Measurements from ENCODE around the gene MAL.

- TF ChIP-seq, protein P1, sequence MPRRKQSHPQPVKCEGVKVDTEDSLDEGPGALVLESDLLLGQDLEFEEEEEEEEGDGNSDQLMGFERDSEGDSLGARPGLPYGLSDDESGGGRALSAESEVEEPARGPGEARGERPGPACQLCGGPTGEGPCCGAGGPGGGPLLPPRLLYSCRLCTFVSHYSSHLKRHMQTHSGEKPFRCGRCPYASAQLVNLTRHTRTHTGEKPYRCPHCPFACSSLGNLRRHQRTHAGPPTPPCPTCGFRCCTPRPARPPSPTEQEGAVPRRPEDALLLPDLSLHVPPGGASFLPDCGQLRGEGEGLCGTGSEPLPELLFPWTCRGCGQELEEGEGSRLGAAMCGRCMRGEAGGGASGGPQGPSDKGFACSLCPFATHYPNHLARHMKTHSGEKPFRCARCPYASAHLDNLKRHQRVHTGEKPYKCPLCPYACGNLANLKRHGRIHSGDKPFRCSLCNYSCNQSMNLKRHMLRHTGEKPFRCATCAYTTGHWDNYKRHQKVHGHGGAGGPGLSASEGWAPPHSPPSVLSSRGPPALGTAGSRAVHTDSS (CRISPR knock-in tag; conservative IDR thresholded peaks at IDR 0.05), result no peak
- no peak for TF ChIP-seq POLR2A (IDR thresholded peaks at IDR 0.05; ENCODE audit: insufficient read depth in 1 of 2, low read depth in 2 of 2, low read length in 2 of 2)
- TF ChIP-seq, protein P2, sequence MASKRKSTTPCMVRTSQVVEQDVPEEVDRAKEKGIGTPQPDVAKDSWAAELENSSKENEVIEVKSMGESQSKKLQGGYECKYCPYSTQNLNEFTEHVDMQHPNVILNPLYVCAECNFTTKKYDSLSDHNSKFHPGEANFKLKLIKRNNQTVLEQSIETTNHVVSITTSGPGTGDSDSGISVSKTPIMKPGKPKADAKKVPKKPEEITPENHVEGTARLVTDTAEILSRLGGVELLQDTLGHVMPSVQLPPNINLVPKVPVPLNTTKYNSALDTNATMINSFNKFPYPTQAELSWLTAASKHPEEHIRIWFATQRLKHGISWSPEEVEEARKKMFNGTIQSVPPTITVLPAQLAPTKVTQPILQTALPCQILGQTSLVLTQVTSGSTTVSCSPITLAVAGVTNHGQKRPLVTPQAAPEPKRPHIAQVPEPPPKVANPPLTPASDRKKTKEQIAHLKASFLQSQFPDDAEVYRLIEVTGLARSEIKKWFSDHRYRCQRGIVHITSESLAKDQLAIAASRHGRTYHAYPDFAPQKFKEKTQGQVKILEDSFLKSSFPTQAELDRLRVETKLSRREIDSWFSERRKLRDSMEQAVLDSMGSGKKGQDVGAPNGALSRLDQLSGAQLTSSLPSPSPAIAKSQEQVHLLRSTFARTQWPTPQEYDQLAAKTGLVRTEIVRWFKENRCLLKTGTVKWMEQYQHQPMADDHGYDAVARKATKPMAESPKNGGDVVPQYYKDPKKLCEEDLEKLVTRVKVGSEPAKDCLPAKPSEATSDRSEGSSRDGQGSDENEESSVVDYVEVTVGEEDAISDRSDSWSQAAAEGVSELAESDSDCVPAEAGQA (IDR thresholded peaks at IDR 0.05; ENCODE audit: low read depth), result no peak
- TF ChIP-seq, protein P2 (CRISPR knock-in tag; IDR thresholded peaks at IDR 0.05; ENCODE audit: borderline replicate concordance), result no peak
- TF ChIP-seq SUZ12 (IDR thresholded peaks at IDR 0.05; ENCODE audit: low read depth, low read length), result no peak
- TF ChIP-seq ZNF660 (CRISPR knock-in tag; IDR thresholded peaks at IDR 0.05; ENCODE audit: borderline replicate concordance, low read depth), result no peak
- TF ChIP-seq TCF7L2 (IDR thresholded peaks at IDR 0.05; ENCODE audit: low read depth, low read length), result no peak
- no peak for TF ChIP-seq ZEB1 (IDR thresholded peaks at IDR 0.05; ENCODE audit: insufficient replicate concordance, low read depth)
- TF ChIP-seq, protein P3, sequence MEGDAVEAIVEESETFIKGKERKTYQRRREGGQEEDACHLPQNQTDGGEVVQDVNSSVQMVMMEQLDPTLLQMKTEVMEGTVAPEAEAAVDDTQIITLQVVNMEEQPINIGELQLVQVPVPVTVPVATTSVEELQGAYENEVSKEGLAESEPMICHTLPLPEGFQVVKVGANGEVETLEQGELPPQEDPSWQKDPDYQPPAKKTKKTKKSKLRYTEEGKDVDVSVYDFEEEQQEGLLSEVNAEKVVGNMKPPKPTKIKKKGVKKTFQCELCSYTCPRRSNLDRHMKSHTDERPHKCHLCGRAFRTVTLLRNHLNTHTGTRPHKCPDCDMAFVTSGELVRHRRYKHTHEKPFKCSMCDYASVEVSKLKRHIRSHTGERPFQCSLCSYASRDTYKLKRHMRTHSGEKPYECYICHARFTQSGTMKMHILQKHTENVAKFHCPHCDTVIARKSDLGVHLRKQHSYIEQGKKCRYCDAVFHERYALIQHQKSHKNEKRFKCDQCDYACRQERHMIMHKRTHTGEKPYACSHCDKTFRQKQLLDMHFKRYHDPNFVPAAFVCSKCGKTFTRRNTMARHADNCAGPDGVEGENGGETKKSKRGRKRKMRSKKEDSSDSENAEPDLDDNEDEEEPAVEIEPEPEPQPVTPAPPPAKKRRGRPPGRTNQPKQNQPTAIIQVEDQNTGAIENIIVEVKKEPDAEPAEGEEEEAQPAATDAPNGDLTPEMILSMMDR (CRISPR knock-in tag; IDR thresholded peaks at IDR 0.05), result no peak
These were observed 24.5 kb downstream of the MAL start for GRCh38 chr2:95049961-95050360.

Data from HepG2 (cell line).